HG03060 (cell line): ENCODE measurements around the gene SMARCD3.

Source experiments
- ATAC-seq: cut with Tn5 transposase; IDR thresholded peaks from one replicate; pipeline ENCODE4 v1.9.1; 2021; ENCODE audit warnings: low read depth, moderate number of reproducible peaks; ENCODE audit not compliant: unreplicated experiment

SMARCD3 gene

DNA sequence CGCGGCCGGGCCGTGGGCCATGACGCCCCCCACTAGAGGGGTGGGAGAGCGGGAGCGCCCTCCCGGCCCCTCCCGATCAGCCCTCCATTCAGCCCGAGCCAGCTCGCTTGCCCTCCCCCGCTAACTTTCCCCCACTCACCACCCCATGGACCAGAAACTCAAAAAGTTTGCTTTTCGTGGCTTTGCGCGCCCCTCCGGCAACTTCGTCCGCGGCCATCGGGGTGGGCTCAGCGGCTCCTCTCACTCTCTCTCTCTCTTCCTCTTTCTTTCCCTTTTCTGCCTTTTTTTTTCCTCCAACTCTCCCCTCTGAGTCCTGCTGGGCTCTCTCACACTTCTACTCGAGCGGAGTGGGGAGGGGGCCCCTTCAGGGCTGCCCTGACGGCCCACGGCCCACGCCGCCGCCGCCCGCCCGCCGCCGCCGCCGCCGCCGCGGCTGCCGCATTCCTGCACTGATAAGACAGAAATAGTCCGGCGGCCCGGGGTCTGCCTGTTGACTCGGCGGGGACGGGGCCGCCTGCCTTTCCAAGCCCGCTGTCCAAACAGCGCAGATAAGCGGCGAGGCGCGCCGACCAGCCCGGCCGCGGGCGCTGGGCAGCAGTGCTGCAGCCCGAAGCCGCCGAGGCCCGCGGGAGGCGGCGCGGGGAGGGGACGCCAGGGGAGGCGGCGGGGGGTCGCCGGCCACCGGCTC is at the start of gene SMARCD3:
TSS of gene SMARCD3 (minus strand) at position 349 of the 688 bp plus-strand sequence. CDS start at position 217, 132 bp downstream.
- ATAC-seq: no peak

DNA sequence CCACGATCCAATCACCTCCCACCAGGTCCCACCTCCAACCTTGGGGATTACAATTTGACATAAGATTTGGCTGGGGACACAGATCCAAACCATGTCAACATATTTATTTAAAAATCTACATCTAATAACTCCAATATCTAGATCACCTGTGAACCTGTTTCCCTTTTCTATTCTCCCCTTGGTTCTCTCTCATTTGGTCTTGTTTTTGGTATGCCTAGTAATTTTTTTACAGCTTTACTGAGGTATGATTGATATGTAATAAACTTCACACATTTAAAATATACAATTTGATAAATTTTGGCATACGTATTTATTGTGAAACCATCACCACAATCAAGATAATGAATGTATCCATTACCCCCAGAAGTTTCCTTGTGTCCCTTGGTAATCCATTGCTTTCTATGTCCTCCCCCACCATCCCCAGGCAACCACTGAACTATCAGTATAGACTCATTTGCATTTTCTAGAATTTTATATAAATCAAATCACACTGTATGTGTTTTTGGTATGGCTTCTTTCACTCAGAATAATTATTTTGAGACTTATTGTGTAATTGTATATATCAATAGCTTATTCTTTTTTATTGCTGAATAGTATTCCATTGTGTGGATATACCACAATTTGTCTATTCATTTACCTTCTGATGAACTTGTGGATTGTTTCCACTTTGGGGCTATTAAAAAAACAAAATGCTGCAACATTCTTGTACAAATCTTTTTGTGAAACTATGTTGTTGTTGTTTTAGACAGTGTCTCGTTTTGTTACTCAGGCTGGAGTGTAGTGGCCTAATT is 47.9 kb upstream of the SMARCD3 start:
- no peak for ATAC-seq

DNA sequence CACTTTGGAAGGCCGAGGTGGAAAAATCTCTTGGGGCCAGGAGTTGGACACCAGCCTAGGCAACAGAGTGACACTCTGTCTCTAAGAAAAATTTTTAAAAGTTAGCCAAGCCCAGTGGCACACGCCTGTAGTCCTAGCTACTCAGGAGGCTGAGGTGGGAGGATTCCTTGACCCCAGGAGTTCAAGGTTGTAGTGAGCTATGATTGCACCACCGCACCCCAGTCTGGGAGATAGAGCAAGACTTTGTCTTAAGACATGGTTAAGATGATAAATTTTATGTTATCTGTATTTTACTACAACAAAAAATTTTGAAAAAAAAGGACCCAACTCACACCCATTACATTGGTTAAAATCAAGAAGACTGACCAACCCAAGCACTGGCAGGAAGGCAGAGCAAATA is 44.4 kb upstream of the SMARCD3 start:
- ATAC-seq: no peak

DNA sequence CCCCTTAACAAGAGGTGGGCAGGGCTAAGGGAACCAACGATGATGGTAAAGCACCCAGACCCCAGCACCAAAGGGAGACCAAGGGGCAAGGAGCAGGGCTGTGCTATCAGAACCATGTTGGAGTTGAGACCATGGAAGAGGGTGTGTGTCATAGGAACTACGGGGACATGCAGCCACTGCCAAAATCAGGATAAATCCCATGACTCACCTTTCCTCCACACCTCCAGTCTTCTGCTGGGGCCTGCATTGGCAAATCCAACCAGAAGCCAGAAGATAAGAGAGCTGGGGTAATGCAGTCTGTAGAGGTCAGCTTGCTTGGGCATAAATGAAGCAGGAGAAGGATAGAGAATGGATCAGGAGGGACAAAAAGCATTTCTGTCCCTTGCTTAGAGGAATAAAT is 42.7 kb upstream of the SMARCD3 start:
- ATAC-seq: no peak

DNA sequence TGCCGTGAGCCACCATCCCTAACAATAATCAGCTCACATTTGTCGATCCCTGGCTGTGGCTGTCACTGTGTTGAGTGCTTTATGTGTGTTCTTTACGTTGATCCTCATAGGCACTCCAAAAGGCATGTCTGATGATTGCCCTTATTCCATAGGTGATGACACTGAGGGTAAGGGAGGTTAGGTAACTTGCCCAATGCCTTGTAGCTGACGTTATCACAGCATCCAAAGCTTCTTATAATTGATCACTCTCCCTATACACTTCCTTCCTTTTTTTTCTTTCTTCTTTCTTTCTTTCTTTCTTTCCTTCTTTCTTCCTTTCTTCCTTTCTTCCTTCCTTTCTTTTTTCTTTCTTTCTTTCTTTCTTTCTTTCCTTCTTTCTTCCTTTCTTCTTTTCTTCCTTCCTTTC is 41.9 kb upstream of the SMARCD3 start:
- ATAC-seq: no peak

DNA sequence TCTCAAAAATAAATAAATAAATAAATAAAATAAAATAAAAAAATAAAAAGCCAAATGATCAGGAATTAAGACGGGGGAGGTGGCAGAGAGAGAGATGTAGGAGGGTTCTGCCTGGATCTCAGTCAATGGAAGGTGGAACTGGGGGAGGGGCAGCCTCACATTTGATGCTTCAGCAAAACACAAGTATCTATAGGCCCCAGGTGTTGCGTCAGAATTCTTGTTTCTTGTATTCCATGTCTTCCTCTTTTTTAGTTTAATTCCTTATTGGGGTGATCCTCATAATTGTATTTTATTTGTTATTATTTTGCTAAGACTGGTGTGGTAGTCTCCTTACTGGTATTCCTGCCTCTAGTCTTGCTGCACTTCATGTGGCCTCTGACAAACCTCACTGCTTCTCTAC is 41.4 kb upstream of the SMARCD3 start:
- ATAC-seq: no peak

DNA sequence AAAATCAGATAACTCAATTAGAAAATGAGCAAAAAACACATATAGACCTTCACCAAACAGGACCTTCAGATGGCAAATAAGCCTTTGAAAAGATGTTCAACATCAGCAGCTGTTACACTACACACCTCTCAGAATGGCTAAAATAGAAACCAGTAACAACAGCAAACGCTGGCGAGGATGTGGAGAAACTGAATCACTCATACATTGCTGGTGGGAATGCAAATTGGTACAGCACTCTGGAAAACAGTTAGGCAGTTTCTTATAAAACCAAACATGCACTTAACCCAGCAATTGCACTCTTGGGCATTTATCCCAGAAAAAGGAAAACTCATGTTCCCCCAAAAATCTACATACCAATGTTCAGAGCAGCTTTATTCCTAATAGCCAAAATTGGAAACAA is 37.7 kb upstream of the SMARCD3 start:
- ATAC-seq: no peak

DNA sequence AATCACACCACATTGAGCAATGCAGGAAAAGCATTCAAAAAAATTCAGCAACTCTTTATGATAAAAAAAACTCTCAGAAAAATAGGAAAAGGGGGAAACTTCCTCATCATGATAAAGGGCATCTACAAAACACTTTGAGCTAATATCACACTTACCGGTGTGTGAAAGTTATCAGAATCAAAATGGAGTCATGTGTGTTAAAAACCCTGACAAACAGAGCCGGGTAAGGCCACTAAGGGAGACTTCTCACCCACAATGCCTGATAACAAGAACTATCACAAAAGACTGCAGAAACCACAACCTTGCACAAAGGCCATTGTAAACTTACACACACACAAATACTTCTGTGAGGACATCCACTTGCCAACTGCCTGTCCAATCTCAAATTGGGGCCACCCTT is 34.8 kb upstream of the SMARCD3 start:
- no peak for ATAC-seq

DNA sequence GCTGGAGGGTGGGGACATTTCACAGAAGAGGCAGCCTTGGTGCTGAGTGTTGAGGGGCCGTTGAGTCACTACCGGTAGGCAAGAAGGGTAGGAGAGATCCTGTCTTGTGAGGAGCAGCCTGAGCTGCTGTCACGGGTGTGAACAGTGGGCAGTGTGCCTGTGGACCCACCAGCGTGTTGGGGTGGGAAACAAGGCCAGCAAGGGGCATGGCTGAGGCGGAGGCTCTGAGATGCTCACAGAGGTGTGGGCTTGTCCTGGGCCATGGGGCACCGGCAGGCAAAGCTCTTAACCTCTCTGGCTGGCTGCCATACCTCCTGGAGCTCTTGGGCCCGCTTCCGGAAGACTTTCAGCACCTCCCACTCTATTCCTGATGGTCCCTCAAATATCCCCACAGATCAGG is 33.6 kb upstream of the SMARCD3 start:
- ATAC-seq: no peak

DNA sequence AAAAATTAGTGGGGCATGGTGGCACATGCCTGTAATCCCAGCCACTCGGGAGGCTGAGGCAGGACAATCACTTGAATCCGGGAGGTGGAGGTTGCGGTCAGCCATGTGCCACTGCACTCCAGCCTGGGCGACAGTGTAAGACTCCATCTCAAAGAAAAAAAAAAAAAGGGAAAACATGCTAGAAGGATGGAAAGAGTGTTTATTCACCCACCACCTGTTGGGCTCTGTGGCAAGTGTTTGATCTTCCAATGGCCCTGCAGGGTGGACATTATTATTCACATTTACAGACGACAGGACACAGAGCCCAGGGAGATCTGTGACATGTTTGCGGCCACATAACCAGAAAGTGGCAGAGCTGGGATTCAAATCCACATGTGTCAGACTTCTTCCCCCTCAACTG is 33.2 kb upstream of the SMARCD3 start:
- no peak for ATAC-seq

DNA sequence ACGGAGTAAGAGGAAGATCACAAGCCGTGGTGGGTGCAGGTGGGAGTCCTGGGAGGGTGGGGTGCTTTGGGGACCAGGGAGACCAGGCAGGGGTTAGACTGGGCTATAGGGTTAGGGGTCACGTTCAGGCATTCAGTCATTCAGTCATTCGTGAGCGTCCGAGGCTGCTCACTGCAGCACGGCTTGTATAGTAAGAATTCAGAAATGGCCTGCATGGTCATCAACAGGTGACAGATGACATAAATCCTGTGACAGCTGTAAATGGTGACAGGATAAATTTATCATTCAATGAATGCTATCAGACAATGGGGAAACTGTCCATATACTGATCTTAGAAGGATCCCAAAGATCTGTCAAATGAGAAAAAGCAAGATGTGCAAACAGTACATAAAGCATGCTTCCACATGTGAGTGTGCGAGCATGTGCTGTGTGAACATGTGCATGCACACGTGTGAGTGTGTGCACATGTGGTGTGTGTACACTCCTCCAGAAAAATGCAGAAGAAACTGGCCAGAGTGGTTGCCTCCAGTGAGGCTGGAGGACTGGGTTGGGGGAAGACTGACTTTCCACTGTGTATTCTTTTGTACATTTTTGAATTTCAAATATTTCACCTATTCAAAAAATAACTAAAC is 32.0 kb upstream of the SMARCD3 start:
- ATAC-seq: no peak

DNA sequence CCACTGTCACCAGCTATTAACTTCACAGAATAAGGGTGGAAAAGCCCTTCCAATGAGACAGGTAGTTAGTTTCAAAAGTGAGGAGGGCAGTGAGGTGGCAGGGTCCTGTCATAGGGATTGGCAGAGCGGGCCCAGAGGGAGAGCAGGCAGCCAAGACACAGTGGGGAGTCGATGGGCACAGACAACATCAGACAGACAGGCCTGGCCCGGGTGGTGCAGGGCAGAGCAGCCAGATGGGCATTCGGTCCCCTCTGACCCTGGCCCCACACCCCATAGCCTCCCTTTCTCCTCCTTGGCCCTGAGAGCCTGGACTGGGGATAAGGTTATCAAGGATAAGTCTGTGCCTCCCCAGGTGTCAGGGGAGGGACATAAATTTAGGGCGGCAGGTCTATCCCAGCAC is 31.4 kb upstream of the SMARCD3 start:
- ATAC-seq: no peak

DNA sequence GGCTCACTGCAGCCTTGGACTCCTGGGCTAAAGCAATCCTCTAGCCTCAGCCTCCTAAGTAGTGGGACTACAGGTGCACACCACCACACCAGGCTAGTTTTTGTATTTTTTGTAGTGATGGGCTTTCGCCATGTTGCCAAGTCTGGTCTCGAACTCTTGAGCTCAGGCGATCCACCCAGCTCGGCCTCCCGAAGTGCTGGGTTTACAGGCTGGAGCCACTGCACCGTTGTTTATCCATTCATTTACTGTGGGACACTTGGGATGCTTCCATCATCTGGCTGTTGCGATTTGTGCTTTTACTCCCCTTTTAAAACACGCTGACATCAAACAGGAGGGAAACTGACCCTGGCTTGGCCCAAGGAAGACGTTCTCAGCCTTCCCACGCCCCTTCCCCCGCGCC is 30.5 kb upstream of the SMARCD3 start:
- ATAC-seq: no peak

DNA sequence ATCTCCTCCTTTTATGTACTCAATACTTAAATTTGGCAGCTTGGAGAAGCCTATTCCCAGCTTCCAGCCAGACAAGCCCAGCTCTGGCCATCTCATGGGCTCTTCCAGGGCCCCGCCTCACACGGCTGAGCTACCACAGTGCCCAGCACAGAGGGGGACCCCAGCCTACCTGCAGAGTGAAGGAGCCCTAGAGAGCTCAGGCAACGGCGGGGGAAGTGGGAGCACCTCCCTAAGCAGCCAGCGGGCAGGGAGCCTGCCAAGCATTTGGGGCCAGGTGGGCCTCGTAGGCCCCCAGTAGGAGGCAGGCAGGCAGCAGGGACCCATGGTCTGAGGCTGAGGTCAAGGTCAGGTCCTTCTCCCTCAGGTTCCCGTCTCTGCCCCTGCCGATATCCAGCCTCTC is 29.1 kb upstream of the SMARCD3 start:
- ATAC-seq: no peak

DNA sequence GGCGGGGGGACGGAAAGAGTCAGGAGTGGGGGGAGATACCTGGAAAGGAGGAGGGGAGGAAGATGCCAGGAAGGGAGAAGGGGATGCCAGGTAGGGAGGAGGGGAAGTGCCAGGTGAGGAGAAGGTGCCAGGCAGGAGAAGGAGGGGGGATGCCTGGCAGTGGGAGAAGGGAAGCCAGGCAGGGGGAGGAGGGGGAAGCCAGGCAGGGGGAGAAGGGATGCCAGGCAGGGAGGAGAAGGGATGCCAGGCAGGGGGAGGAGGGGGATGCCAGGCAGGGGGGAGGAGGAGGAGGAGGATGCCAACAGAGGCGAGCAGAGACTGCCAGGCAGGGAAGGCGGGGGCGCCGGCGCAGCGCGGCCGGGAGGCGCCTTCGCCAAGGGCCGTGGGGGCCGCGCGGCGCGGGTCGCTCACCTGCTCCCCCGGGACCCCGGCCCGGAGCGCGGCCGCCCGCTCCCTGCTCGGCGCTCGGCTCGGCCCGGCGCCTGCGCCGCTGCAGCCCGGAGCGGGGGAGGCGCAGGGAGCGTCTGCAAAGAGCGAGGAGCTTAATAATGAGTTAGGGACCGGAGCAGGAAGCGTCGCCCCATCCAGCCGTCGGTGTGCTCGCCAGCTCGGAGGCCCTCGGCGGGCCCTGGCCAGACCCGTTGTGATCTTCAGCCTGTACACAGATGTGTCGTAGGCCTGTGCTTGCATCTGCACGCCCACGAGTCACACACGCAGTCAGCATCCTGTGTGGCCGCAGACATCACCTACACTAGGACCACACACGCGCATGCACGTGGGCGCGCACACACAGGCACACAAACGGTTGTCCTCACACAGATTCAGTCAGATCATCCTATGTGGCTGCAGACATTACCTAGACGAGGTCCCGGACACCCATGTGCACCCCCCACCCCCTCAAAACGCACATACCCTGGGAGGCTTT is 28.4 kb upstream of the SMARCD3 start:
- ATAC-seq: no peak

DNA sequence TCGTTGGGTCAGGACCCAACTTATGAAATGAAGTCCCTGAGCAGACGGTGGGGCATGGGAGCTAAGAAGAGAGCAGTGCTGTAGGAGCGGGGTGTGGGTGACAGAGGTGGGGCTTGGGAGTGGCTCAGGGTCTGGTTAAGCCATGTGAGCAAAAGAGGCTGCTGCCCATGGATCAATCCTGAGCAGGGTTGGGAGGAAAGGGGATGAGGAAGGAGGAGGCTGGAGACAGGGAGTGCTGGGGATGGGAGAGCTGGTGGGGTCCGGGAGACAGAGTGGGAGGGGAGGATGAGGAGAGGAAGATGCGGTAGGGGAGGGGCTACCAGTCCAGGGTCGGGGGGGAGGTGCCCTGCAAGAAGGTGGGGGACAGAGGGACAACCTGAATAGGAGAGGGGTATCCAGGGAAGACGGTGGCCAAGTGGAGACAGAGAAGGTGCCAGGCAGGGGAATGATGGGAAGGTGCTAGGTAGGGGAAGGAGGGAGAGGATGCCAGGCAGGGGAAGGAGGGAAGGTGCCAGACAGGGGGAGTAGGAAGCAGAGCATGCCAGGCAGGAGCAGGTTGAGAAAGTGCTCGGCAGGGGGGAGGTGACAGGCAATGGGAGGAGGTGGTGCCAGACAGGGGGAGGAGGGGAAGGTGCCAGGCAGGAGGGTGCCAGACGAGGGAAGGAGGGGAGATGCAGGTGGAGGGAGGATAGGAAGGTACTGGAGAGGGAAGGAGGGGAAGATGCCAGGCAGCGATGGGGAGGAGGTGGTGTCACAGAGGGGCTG is 27.5 kb upstream of the SMARCD3 start:
- no peak for ATAC-seq

DNA sequence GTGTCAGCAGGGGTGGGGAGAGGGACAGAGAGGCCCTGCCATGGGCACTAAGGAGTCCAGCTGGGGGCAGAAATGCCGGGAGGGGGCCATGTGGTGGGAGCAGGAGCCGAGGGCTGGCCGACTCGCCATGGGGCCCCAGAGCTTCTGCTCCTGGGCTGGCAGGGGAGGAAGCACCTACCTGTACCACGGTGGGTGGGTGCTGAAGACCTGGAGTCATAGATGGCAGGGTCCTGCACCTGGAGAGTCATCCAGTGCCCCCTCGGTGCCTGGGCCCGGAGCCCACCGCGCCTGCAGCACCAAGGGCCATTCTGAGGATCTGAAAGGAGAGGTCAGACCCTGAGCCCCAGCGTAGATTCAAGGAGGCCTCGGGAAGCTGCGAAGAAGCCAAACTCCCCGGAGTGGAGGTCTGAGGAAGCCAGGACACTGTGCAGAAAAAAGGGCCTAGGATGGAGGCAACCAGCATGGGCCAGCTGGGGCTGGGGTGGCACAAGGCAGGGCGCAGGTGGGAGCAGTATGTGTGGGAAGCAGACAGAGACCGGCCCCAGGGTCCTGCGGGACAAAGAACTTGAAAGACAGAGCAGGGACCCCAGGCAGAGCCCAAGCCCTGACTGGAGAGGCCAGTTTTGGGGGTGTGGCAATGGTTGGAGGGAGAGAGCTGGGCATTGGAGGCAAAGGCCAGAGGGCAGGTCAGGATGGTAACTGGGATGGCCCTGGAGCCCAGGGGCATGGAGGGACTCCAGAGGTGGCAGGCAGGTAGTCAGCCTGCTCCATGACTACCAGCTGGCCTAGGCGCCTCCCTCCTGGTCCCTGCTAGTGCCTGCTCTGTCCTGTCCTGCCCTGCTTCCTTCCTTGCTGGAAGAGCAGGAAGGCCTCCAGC is 26.7 kb upstream of the SMARCD3 start:
- no peak for ATAC-seq

DNA sequence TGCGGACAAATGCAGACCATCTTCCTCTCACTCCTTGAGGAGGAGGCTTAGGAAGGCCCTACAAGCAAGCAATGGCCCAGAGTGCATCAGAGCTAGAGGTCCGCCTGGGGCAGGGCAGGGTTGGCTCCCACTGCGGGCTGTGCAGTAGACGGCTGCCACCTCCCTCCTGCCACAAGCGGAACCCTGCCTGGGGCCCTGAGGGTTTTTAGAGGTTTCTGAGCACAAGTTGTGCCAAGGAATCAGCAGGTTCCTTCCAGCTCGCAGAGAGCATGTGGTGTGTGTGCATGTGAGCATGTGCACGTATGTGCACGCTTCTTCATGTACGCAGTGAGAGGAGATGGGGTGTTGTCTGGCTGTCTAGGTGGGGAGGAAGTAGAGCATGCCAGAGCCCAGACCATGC is 25.9 kb upstream of the SMARCD3 start:
- no peak for ATAC-seq
